ENCODE measurements around the gene MTCH2. TPM values are rescaled to one million over a fixed set of nuclear protein-coding genes. Genes with fewer than 3 reads are reported as not detected.

The MTCH2 gene
- total RNA-seq, 4 donors from 2014 or later, result 31.1 to 60.9 (median 51.2) TPM

DNA sequence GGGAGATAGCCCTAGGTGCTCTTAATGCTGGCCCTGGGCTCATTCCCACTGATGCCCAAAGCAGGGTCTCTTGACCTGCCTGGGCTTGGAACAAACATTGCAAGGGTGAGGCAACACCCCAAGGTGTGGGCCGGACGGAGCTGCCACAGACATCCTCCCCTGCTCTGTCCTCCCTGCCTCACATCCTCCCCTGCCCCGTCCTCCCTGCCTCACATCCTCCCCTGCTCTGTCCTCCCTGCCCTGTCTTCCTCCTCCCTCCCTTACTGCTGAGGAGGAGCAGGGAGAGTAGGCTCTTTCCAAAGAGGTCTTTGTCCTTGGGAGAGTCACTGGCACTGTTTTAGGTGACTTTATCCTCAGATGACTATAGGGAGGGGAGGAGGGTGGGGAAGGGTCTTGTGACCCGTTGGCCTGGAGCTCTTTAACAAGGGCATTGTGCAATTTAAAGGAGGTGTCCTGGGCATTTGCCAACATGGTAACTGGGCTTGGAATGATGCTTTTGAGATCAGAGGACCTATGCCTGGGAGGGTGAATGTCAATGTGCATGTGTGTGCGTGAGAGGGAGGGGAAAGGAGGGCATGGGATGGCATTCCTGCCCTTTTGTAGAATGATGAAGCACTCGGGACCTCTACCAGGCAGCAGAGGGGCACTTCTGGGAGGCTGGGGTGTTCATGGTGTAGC, 55.2 kb downstream of the MTCH2 start:
- Histone ChIP-seq H3K4me3 (peak overlapping the region; percentile 24), H3K27ac (peak overlapping the region; percentile 83), H3K36me3 (peaks cover 30% of the 10 kb centered on the region), H3K9me3 (no peaks in the 10 kb centered on the region), H3K27me3 (peaks cover 7% of the 10 kb centered on the region), H3K4me1 (peaks cover 25% of the 10 kb centered on the region)
- WGBS, result 49% methylated on average over 6 of the region's 6 CpGs
- DNase-seq (ENCODE audit: low spot score in 2 of 2), result peak in 1 of 2 donors; percentile 76
- TF ChIP-seq POLR2A (IDR thresholded peaks at IDR 0.05) (no peak), EP300 (IDR thresholded peaks at IDR 0.05) (no peak), POLR2AphosphoS5 (IDR thresholded peaks at IDR 0.05) (no peak)
- TF ChIP-seq, protein P1, sequence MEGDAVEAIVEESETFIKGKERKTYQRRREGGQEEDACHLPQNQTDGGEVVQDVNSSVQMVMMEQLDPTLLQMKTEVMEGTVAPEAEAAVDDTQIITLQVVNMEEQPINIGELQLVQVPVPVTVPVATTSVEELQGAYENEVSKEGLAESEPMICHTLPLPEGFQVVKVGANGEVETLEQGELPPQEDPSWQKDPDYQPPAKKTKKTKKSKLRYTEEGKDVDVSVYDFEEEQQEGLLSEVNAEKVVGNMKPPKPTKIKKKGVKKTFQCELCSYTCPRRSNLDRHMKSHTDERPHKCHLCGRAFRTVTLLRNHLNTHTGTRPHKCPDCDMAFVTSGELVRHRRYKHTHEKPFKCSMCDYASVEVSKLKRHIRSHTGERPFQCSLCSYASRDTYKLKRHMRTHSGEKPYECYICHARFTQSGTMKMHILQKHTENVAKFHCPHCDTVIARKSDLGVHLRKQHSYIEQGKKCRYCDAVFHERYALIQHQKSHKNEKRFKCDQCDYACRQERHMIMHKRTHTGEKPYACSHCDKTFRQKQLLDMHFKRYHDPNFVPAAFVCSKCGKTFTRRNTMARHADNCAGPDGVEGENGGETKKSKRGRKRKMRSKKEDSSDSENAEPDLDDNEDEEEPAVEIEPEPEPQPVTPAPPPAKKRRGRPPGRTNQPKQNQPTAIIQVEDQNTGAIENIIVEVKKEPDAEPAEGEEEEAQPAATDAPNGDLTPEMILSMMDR (IDR thresholded peaks at IDR 0.05), result no peak

DNA sequence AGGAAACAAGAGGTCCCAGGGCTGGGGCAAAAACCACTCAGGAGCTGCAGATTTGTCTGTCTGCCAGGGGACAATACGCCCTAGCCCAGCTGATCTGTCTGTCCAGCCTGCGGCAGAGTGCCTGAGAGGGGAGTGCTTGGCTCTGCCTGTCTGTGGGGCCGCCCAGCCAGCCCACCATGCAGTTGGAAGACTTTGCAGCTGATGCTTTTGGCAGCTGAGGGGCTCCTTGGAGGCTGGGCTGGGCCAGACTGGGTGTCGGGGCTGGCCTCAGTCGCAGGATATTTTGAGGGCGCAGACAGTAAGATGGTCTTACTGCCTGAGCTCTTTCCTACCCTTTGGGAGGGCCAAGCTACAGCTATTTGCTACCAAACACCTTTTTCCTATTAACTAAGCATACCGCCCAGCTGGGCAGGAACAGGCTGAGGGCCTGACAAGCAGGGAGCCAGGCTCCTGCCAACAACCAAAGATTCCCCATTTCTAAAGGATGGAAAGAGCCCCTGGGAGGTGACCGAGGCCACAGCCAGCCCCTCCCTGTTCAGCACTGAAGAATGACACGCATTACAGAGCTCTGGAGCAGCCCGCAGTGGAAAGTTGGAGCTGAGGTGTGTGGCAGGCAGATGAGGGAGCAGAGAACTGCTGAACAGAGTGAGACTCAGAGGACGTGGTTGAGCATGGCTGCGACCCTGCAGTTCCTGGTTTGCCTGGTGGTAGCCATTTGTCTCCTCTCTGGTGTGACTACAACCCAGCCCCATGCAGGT, 56.1 kb downstream of the MTCH2 start, which contains the start of gene FAM180B:
TSS of gene FAM180B (plus strand) at position 581 of the 758 bp plus-strand sequence. CDS start at position 672, 91 bp downstream.
- Histone ChIP-seq H3K36me3 (peaks cover 38% of the 10 kb centered on the region), H3K4me3 (peak within 1 kb of the TSS; percentile 24), H3K9me3 (no peaks in the 10 kb centered on the region), H3K27ac (peak within 1 kb of the TSS; percentile 83), H3K27me3 (peaks cover 7% of the 10 kb centered on the region), H3K4me1 (peaks cover 25% of the 10 kb centered on the region)
- no peak for DNase-seq (ENCODE audit: low spot score in 2 of 2)
- TF ChIP-seq, protein P1 (IDR thresholded peaks at IDR 0.05), result no peak
- TF ChIP-seq EP300 (IDR thresholded peaks at IDR 0.05) (no peak), POLR2AphosphoS5 (IDR thresholded peaks at IDR 0.05) (no peak), POLR2A (IDR thresholded peaks at IDR 0.05) (no peak)
- WGBS, result 69% methylated on average over 11 of the region's 12 CpGs

DNA sequence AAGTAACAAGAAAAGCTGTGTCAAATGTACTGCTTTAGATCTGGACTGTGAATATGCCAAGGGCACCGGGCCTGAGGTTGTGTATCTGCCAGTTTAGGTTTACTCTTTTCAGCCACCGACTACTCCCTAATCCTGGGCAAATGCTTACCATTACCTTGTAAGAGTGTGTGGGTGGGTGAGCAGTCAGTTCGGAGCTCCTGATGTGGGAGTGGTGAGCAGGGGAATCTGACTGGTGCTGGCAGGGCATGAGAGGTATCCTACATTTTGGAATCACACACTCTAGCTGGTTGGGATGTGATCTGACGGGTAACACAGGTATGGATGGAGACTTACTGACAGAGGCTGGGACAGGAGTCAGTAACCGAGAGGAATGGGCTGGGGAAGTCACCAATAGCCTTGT, 58.5 kb downstream of the MTCH2 start:
- no peak overlapping the region for H3K4me3 ChIP-seq
- no peaks in the 10 kb centered on the region for H3K27me3 ChIP-seq
- no peak for DNase-seq (ENCODE audit: low spot score in 2 of 2)
- peaks cover 48% of the 10 kb centered on the region for H3K36me3 ChIP-seq
- H3K27ac ChIP-seq, result no peak overlapping the region
- 83% methylated on average over 5 of the region's 5 CpGs for WGBS
- H3K9me3 ChIP-seq, result no peaks in the 10 kb centered on the region
- H3K4me1 ChIP-seq, result peaks cover 39% of the 10 kb centered on the region
- TF ChIP-seq POLR2A (IDR thresholded peaks at IDR 0.05) (no peak), EP300 (IDR thresholded peaks at IDR 0.05) (no peak), POLR2AphosphoS5 (IDR thresholded peaks at IDR 0.05) (no peak)
- TF ChIP-seq, protein P1 (IDR thresholded peaks at IDR 0.05), result no peak

DNA sequence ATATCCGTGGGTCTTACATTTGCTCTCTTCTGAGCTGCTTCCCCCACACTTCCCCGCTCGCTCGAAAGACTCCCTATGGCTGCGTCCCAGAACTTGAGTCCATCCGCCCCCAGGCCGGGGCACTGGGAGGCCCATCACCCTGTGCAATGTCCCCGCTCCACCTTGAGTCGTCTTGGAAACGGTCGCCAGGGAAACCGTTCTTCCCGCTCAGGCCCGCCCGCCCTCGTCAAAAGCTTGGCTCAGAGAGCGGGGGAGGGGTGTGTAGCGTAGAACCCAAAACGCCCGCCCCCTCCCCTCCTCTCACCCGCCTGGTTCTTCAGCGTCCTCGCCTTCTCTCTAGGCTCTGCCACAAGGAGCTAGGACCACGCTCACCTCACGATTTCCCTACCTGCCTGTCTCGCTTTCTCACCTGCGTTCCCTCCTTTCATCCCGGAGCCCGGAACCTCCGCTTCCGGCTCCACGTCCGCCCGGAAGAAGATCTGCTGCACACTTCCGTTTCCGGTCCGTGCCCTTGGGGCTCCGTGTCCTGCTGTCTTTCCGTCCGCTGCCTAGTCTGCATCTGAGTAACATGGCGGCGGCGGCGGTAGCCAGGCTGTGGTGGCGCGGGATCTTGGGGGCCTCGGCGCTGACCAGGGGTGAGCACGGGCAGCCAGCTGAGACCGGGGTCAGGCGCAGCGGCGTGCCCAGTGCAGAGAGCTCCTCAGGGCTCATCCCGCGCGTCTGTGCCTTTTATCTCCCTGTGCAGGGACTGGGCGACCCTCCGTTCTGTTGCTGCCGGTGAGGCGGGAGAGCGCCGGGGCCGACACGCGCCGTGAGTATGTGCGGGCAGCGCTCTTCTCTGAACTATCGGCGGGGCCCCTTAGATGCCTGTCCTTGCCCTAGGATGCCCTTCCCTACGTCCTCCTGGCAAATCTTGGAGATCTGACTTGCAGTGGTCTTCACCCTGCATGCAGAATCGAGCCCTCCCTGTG, 63.5 kb downstream of the MTCH2 start, which contains the start of the genes KBTBD4 and NDUFS3:
TSS of gene KBTBD4 (minus strand) at position 447 of the 971 bp plus-strand sequence. CDS start at position 428, 19 bp downstream.
TSS of gene NDUFS3 (plus strand) at position 551 of the 971 bp plus-strand sequence. CDS start at position 569, 18 bp downstream.
- Histone ChIP-seq H3K36me3 (peaks cover 53% of the 10 kb centered on the region), H3K27ac (peak within 1 kb of the TSS; percentile 86), H3K4me3 (peak within 1 kb of the TSS; percentile 89), H3K9me3 (no peaks in the 10 kb centered on the region), H3K4me1 (peaks cover 37% of the 10 kb centered on the region), H3K27me3 (no peaks in the 10 kb centered on the region)
- TF ChIP-seq EP300 (IDR thresholded peaks at IDR 0.05) (no peak), POLR2AphosphoS5 (IDR thresholded peaks at IDR 0.05) (peak; percentile 29 to 99 (median 95)), POLR2A (IDR thresholded peaks at IDR 0.05) (peak in 1 of 2 donors; percentile 27)
- TF ChIP-seq, protein P1 (IDR thresholded peaks at IDR 0.05), result no peak
- WGBS, result 0% methylated on average over 53 of the region's 72 CpGs
- DNase-seq (ENCODE audit: low spot score in 2 of 2), result peak; percentile 93 to 96
